Liver (tissue), 9 donors: Measurements from ENCODE around the gene SH3PXD2B. TPM values are rescaled to one million over a fixed set of nuclear protein-coding genes. Genes with fewer than 3 reads are reported as not detected.

Experiments
- DNase-seq: peaks from one replicate; pipeline ENCODE4 v3.0.0-alpha.2; 2017; ENCODE audit warnings: low spot score
- H3K27ac ChIP-seq, 2 donors: one replicate each; pipeline ENCODE4 v1.7.0; 2013; ENCODE audit warnings: inconsistent platforms in 2 of 2, low read length in 2 of 2, control low read depth in 1 of 2, low read depth in 1 of 2, mild to moderate bottlenecking in 1 of 2
- H3K27me3 ChIP-seq, 4 donors: one replicate each; pipeline versions ENCODE4 v1.6.1 to v1.7.0; 2013; ENCODE audit warnings: low read length in 3 of 4, inconsistent platforms in 1 of 4, mild to moderate bottlenecking in 1 of 4, moderate library complexity in 1 of 4; ENCODE audit not compliant: control insufficient read depth in 4 of 4, insufficient read depth in 4 of 4
- H3K36me3 ChIP-seq, 4 donors: one replicate each; pipeline versions ENCODE4 v1.6.1 to v1.7.0; 2013; ENCODE audit warnings: low read length in 3 of 4, mild to moderate bottlenecking in 3 of 4, low read depth in 1 of 4, moderate library complexity in 1 of 4; ENCODE audit not compliant: control insufficient read depth in 4 of 4, insufficient read depth in 3 of 4
- H3K4me1 ChIP-seq, 4 donors: one replicate each; pipeline versions ENCODE4 v1.6.1 to v1.7.0; 2013; ENCODE audit warnings: low read length in 3 of 4, mild to moderate bottlenecking in 3 of 4, moderate library complexity in 1 of 4; ENCODE audit not compliant: control insufficient read depth in 4 of 4, insufficient read depth in 4 of 4
- H3K4me3 ChIP-seq, 3 donors: one replicate each; pipeline versions ENCODE4 v1.6.1 to v1.7.0; 2013; ENCODE audit warnings: low read length in 3 of 3, control low read depth in 1 of 3, low read depth in 1 of 3, mild to moderate bottlenecking in 1 of 3
- H3K9ac ChIP-seq, 2 donors: one replicate each; pipeline ENCODE4 v1.7.0; 2013; ENCODE audit warnings: low read length in 2 of 2, mild to moderate bottlenecking in 2 of 2, moderate library complexity in 2 of 2, control low read depth in 1 of 2, low read depth in 1 of 2
- H3K9me3 ChIP-seq, 4 donors: one replicate each; pipeline versions ENCODE4 v1.6.1 to v1.7.0; 2013; ENCODE audit warnings: low read length in 3 of 4; ENCODE audit not compliant: control insufficient read depth in 4 of 4
- ATF3 ChIP-seq: IDR thresholded peaks from 2 replicates; pipeline ENCODE4 v1.6.1; 2016; ENCODE audit warnings: antibody characterized with exemption
- CTCF ChIP-seq: fragments of 150-350 bp; IDR thresholded peaks from 2 replicates; pipeline ENCODE4 v1.5.1; 2017; ENCODE audit warnings: improper control_type of control experiment, low read depth, low read length; ENCODE audit not compliant: missing input control
- EGR1 ChIP-seq, 2 donors: IDR thresholded peaks; 2 replicates each; pipeline ENCODE4 v1.6.1; 2016 to 2018; ENCODE audit warnings: antibody characterized with exemption in 2 of 2, low read depth in 2 of 2
- FOXA1 ChIP-seq: IDR thresholded peaks from 2 replicates; pipeline ENCODE4 v1.6.1; 2016; ENCODE audit warnings: antibody characterized with exemption
- FOXA2 ChIP-seq: IDR thresholded peaks from 2 replicates; pipeline ENCODE4 v1.6.1; 2016; ENCODE audit warnings: antibody characterized with exemption
- GABPA ChIP-seq, 2 donors: IDR thresholded peaks in 1 of 2; conservative IDR thresholded peaks in 1 of 2; 2 replicates each; pipeline ENCODE4 v1.6.1; 2016; ENCODE audit warnings: antibody characterized with exemption in 2 of 2, mild to moderate bottlenecking in 1 of 2, moderate library complexity in 1 of 2
- HNF4A ChIP-seq, 2 donors: conservative IDR thresholded peaks; 2 replicates each; pipeline ENCODE4 v1.6.1; 2016; ENCODE audit warnings: antibody characterized with exemption in 2 of 2, mild to moderate bottlenecking in 2 of 2
- JUND ChIP-seq, 2 donors: IDR thresholded peaks; 2 replicates each; pipeline ENCODE4 v1.6.1; 2016; ENCODE audit warnings: antibody characterized with exemption in 2 of 2
- MAX ChIP-seq: IDR thresholded peaks from 2 replicates; pipeline ENCODE4 v1.6.1; 2016; ENCODE audit warnings: antibody characterized with exemption
- NR2F2 ChIP-seq: IDR thresholded peaks from 2 replicates; pipeline ENCODE4 v1.6.1; 2016; ENCODE audit warnings: antibody characterized with exemption
- RAD21 ChIP-seq, 2 donors: IDR thresholded peaks; 2 replicates each; pipeline ENCODE4 v1.6.1; 2016; ENCODE audit warnings: antibody characterized with exemption in 2 of 2, mild to moderate bottlenecking in 2 of 2
- REST ChIP-seq: IDR thresholded peaks from 2 replicates; pipeline ENCODE4 v1.6.1; 2016; ENCODE audit warnings: antibody characterized with exemption, mild to moderate bottlenecking
- RXRA ChIP-seq, 2 donors: IDR thresholded peaks; 2 replicates each; pipeline ENCODE4 v1.6.1; 2017 to 2018; ENCODE audit warnings: antibody characterized with exemption in 2 of 2, mild to moderate bottlenecking in 1 of 2
- SP1 ChIP-seq: IDR thresholded peaks from 2 replicates; pipeline ENCODE4 v1.6.1; 2018; ENCODE audit warnings: antibody characterized with exemption, mild to moderate bottlenecking
- TAF1 ChIP-seq: conservative IDR thresholded peaks from 2 replicates; pipeline ENCODE4 v1.6.1; 2016; ENCODE audit warnings: antibody characterized with exemption, mild to moderate bottlenecking
- YY1 ChIP-seq: IDR thresholded peaks from 2 replicates; pipeline ENCODE4 v1.6.1; 2016; ENCODE audit warnings: antibody characterized with exemption, mild to moderate bottlenecking
- ZBTB33 ChIP-seq: IDR thresholded peaks from 2 replicates; pipeline ENCODE4 v1.6.1; 2016; ENCODE audit warnings: antibody characterized with exemption
- WGBS: extraction: QIAGEN DNeasy Blood & Tissue Kit; methylation state at CpG from one replicate; pipeline ENCODE4 v1.1.7; 2013; 5-methylcytosine and 5-hydroxymethylcytosine counted together
- polyA plus RNA-seq, 2 donors: library from polyadenylated mRNA; stranded (reverse) in 1 of 2; unstranded in 1 of 2; fragments of 200-250 nt in 1 of 2; fragments of >200 nt in 1 of 2; fragmentation: Nextera tagmentation in 1 of 2; extraction: Ambion mirVana in 1 of 2; gene quantifications; one replicate each; pipeline versions ENCODE4 v1.2.1 to v1.2.3, GENCODE V29; 2013 to 2015
- total RNA-seq, 2 donors: library from RNA; depleted of rRNA; stranded (reverse); fragments of >200 nt; gene quantifications; one replicate each; pipeline ENCODE4 v1.2.3, GENCODE V29; 2014
- donor health status: healthy.
- donor health status: healthy.
- donor health status: healthy.
- donor health status: healthy.
- donor health status: healthy.

Gene SH3PXD2B
- total and polyA plus RNA-seq, 4 donors: 1.1 to 3.3 (median 2.2) TPM

- Histone ChIP-seq H3K9me3 (peaks cover 0 to 2% (median 0%) of the 10 kb centered on the region in 4 donors), H3K27ac (no peak overlapping the region), H3K9ac (no peak overlapping the region), H3K36me3 (no peaks in the 10 kb centered on the region), H3K27me3 (no peaks in the 10 kb centered on the region), H3K4me3 (no peak overlapping the region), H3K4me1 (no peaks in the 10 kb centered on the region)
- TF ChIP-seq FOXA2: no peak
- no peak for TF ChIP-seq CTCF
- TF ChIP-seq NR2F2: no peak
- TF ChIP-seq RXRA (IDR thresholded peaks at IDR 0.05): no peak
- no peak for TF ChIP-seq HNF4A (conservative IDR thresholded peaks at IDR 0.05)
- no peak for TF ChIP-seq SP1
- TF ChIP-seq EGR1 (IDR thresholded peaks at IDR 0.05; ENCODE audit: low read depth in 2 of 2): no peak
- no peak for DNase-seq
- WGBS: 93% methylated on average over 3 of the region's 3 CpGs
Observed at GRCh38 chr5:172485511-172486202, 31.3 kb upstream of the SH3PXD2B start.

GRCh38 chr5:172484664-172485063 is 30.3 kb upstream of the SH3PXD2B start:
- Histone ChIP-seq H3K27ac (no peak overlapping the region), H3K9ac (no peak overlapping the region), H3K9me3 (peaks cover 0 to 2% (median 0%) of the 10 kb centered on the region in 4 donors), H3K36me3 (no peaks in the 10 kb centered on the region), H3K27me3 (no peaks in the 10 kb centered on the region), H3K4me3 (no peak overlapping the region), H3K4me1 (no peaks in the 10 kb centered on the region)
- no peak for TF ChIP-seq JUND (IDR thresholded peaks at IDR 0.05)
- no peak for TF ChIP-seq REST
- TF ChIP-seq HNF4A (conservative IDR thresholded peaks at IDR 0.05): no peak
- no peak for TF ChIP-seq ZBTB33
- no peak for TF ChIP-seq ATF3
- no peak for TF ChIP-seq MAX
- TF ChIP-seq YY1: no peak
- no peak for TF ChIP-seq TAF1
- TF ChIP-seq RXRA (IDR thresholded peaks at IDR 0.05): no peak
- no peak for TF ChIP-seq EGR1 (IDR thresholded peaks at IDR 0.05; ENCODE audit: low read depth in 2 of 2)
- TF ChIP-seq GABPA (IDR thresholded peaks at IDR 0.05 in 1 of 2, conservative IDR thresholded peaks at IDR 0.05 in 1 of 2): no peak
- no peak for TF ChIP-seq FOXA1
- TF ChIP-seq FOXA2: no peak
- no peak for TF ChIP-seq SP1
- TF ChIP-seq NR2F2: no peak
- no peak for TF ChIP-seq RAD21 (IDR thresholded peaks at IDR 0.05)
- WGBS: 86% methylated on average over 9 of the region's 9 CpGs
- no peak for DNase-seq
